Neural progenitor cell (in vitro differentiated cells): ENCODE results near the gene CCSER2. TPM values are rescaled to one million over a fixed set of nuclear protein-coding genes. Genes with fewer than 3 reads are reported as not detected.

Experiments
- DNase-seq: peaks from one replicate; pipeline ENCODE4 v3.0.0-alpha.2; 2016; ENCODE audit warnings: low spot score
- H2AFZ ChIP-seq: fragments of 200-600 bp; sonication (generic); replicated peaks from 2 replicates; pipeline ENCODE4 v1.6.1; 2016; ENCODE audit warnings: antibody characterized with exemption
- H3F3A ChIP-seq: fragments of 200-600 bp; sonication (generic); 2 replicates; pipeline ENCODE4 v1.6.1; 2016; ENCODE audit warnings: antibody characterized with exemption, low read depth
- H3K27ac ChIP-seq: fragments of 200-600 bp; sonication (generic); 2 replicates; pipeline ENCODE4 v1.5.1; 2016; ENCODE audit warnings: mild to moderate bottlenecking
- H3K27me3 ChIP-seq: fragments of 200-600 bp; sonication (generic); 2 replicates; pipeline ENCODE4 v1.6.1; 2016; ENCODE audit warnings: mild to moderate bottlenecking, moderate library complexity
- H3K36me3 ChIP-seq: fragments of 200-600 bp; sonication (generic); 2 replicates; pipeline ENCODE4 v1.5.1; 2016
- H3K4me1 ChIP-seq: fragments of 200-600 bp; sonication (generic); 2 replicates; pipeline ENCODE4 v1.6.1; 2016; ENCODE audit warnings: mixed run types
- H3K4me2 ChIP-seq: fragments of 200-600 bp; sonication (generic); 2 replicates; pipeline ENCODE4 v1.6.1; 2016
- H3K4me3 ChIP-seq: fragments of 200-600 bp; sonication (generic); 2 replicates; pipeline ENCODE4 v1.5.1; 2016
- H3K79me2 ChIP-seq: fragments of 200-600 bp; sonication (generic); 2 replicates; pipeline ENCODE4 v1.6.1; 2016; ENCODE audit warnings: low read depth
- H3K9ac ChIP-seq: fragments of 200-600 bp; sonication (generic); 2 replicates; pipeline ENCODE4 v1.6.1; 2016
- H3K9me3 ChIP-seq: fragments of 200-600 bp; sonication (generic); 2 replicates; pipeline ENCODE4 v1.5.1; 2016; ENCODE audit warnings: low read depth
- H4K20me1 ChIP-seq: fragments of 200-600 bp; sonication (generic); 2 replicates; pipeline ENCODE4 v1.6.1; 2016; ENCODE audit warnings: low read depth
- H3K27ac Mint-ChIP-seq: 3 replicates; pipeline ENCODE4 v1.8.0; 2021; ENCODE audit warnings: mixed read lengths
- H3K27me3 Mint-ChIP-seq: 2 replicates; pipeline ENCODE4 v1.8.0; 2022; ENCODE audit warnings: low read depth, mild to moderate bottlenecking, inconsistent platforms, moderate library complexity, mixed read lengths; ENCODE audit not compliant: insufficient read depth
- H3K36me3 Mint-ChIP-seq: 3 replicates; pipeline ENCODE4 v1.8.0; 2021; ENCODE audit warnings: mixed read lengths
- H3K4me1 Mint-ChIP-seq: 3 replicates; pipeline ENCODE4 v1.8.0; 2021; ENCODE audit warnings: mixed read lengths
- H3K4me3 Mint-ChIP-seq: 3 replicates; pipeline ENCODE4 v1.8.0; 2021; ENCODE audit warnings: mild to moderate bottlenecking, moderate library complexity, mixed read lengths
- H3K9me3 Mint-ChIP-seq: 3 replicates; pipeline ENCODE4 v1.8.0; 2020; ENCODE audit warnings: mixed read lengths
- CTCF ChIP-seq: fragments of 200-600 bp; sonication (generic); IDR thresholded peaks from 2 replicates; pipeline ENCODE4 v1.5.1; 2017; ENCODE audit warnings: antibody characterized with exemption, mild to moderate bottlenecking
- EZH2 ChIP-seq: fragments of 200-600 bp; sonication (generic); IDR thresholded peaks from 2 replicates; pipeline ENCODE4 v1.6.1; 2017; ENCODE audit warnings: antibody characterized with exemption, mild to moderate bottlenecking, moderate library complexity
- EZH2phosphoT487 ChIP-seq: fragments of 200-600 bp; sonication (generic); IDR thresholded peaks from 2 replicates; pipeline ENCODE4 v1.6.1; 2017; ENCODE audit warnings: antibody characterized with exemption
- total RNA-seq: library from RNA; depleted of rRNA; stranded (reverse); fragments of >200 nt; gene quantifications from 2 replicates; pipeline ENCODE4 v1.2.3, GENCODE V29; 2015; ENCODE audit warnings: low replicate concordance

The CCSER2 gene
- total RNA-seq, 1 donor from 2014 or later: 39.3 TPM

GRCh38 chr10:84298057-84298456 is 30.3 kb upstream of the CCSER2 start:
- Histone ChIP-seq H3F3A (no peaks in the 10 kb centered on the region), H3K4me3 (no peak overlapping the region), H3K9ac (no peak overlapping the region), H3K4me1 (peaks cover 7% of the 10 kb centered on the region), H3K36me3 (no peaks in the 10 kb centered on the region), H3K79me2 (no peaks in the 10 kb centered on the region), H3K9me3 (no peaks in the 10 kb centered on the region), H3K27me3 (no peaks in the 10 kb centered on the region), H3K27ac (no peak overlapping the region), H3K4me2 (no peak overlapping the region), H4K20me1 (no peaks in the 10 kb centered on the region), H2AFZ (no peak overlapping the region)
- Mint-ChIP-seq H3K27ac (no peak overlapping the region), H3K4me3 (no peak overlapping the region), H3K9me3 (no peaks in the 10 kb centered on the region), H3K27me3 (peaks cover 5% of the 10 kb centered on the region), H3K36me3 (no peaks in the 10 kb centered on the region), H3K4me1 (peaks cover 2% of the 10 kb centered on the region)
- TF ChIP-seq CTCF (no peak), EZH2 (no peak), EZH2phosphoT487 (no peak)
- no peak for DNase-seq

GRCh38 chr10:84302223-84302622 is 26.2 kb upstream of the CCSER2 start:
- Histone ChIP-seq H3K4me2 (no peak overlapping the region), H3K4me3 (no peak overlapping the region), H3K4me1 (no peaks in the 10 kb centered on the region), H3K9ac (no peak overlapping the region), H4K20me1 (no peaks in the 10 kb centered on the region), H3K79me2 (no peaks in the 10 kb centered on the region), H3F3A (no peaks in the 10 kb centered on the region), H2AFZ (no peak overlapping the region), H3K36me3 (no peaks in the 10 kb centered on the region), H3K9me3 (no peaks in the 10 kb centered on the region), H3K27me3 (no peaks in the 10 kb centered on the region), H3K27ac (no peak overlapping the region)
- Mint-ChIP-seq H3K27ac (no peak overlapping the region), H3K4me3 (no peak overlapping the region), H3K36me3 (no peaks in the 10 kb centered on the region), H3K9me3 (no peaks in the 10 kb centered on the region), H3K4me1 (peaks cover 2% of the 10 kb centered on the region), H3K27me3 (peaks cover 5% of the 10 kb centered on the region)
- DNase-seq: no peak
- TF ChIP-seq EZH2phosphoT487: no peak
- no peak for TF ChIP-seq EZH2
- no peak for TF ChIP-seq CTCF

GRCh38 chr10:84306751-84307384 is 21.5 kb upstream of the CCSER2 start:
- Histone ChIP-seq H3K9ac (no peak overlapping the region), H3K4me2 (no peak overlapping the region), H3K79me2 (no peaks in the 10 kb centered on the region), H3K9me3 (no peaks in the 10 kb centered on the region), H2AFZ (no peak overlapping the region), H3K27ac (no peak overlapping the region), H3K4me3 (no peak overlapping the region), H3K36me3 (no peaks in the 10 kb centered on the region), H3K4me1 (no peaks in the 10 kb centered on the region), H4K20me1 (no peaks in the 10 kb centered on the region), H3F3A (no peaks in the 10 kb centered on the region), H3K27me3 (no peaks in the 10 kb centered on the region)
- DNase-seq: no peak
- Mint-ChIP-seq H3K4me3 (no peak overlapping the region), H3K27me3 (peaks cover 3% of the 10 kb centered on the region), H3K9me3 (no peaks in the 10 kb centered on the region), H3K36me3 (no peaks in the 10 kb centered on the region), H3K4me1 (peaks cover 2% of the 10 kb centered on the region), H3K27ac (no peak overlapping the region)
- TF ChIP-seq CTCF (no peak), EZH2phosphoT487 (no peak), EZH2 (no peak)
